Hematopoietic multipotent progenitor cell treated with erythropoietin and hydrocortisone succinate and interleukin-3 and kit ligand, for 4 days (in vitro differentiated cells): ENCODE results near the gene PSMB7.

Experiments
- DNase-seq: peaks from one replicate; pipeline ENCODE4 v3.0.0-alpha.2; 2015

Gene PSMB7

GRCh38 chr9:124415102-124415851, at the start of gene PSMB7:
PSMB7 (minus strand) TSS chr9:124415442; CDS start chr9:124415425, 17 bp downstream.
- DNase-seq, result peak; percentile 99

- DNase-seq, result no peak
These were observed 47.5 kb upstream of the PSMB7 start for GRCh38 chr9:124462739-124463138.

DNA sequence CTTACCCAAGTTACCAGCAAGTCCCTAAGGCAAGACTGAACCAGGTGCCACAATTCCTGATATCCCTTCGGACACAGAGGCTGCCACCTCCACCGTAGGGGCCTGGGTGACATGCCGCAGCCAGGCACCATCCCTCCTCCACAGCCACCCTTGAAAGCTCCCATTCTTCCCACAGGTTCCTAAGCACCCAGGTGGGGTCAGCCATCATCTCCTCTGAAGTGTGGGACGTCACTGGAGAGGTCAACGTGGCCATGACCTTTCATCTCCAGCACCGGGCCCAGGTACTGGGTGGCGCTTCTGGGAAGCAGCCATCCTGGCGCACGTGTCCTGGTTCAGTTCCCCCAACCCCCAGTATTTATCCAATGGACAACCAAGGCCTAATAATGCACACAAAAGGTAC, 43.2 kb upstream of the PSMB7 start:
- no peak for DNase-seq

GRCh38 chr9:124457887-124458431, 42.7 kb upstream of the PSMB7 start:
- DNase-seq, result no peak

DNA sequence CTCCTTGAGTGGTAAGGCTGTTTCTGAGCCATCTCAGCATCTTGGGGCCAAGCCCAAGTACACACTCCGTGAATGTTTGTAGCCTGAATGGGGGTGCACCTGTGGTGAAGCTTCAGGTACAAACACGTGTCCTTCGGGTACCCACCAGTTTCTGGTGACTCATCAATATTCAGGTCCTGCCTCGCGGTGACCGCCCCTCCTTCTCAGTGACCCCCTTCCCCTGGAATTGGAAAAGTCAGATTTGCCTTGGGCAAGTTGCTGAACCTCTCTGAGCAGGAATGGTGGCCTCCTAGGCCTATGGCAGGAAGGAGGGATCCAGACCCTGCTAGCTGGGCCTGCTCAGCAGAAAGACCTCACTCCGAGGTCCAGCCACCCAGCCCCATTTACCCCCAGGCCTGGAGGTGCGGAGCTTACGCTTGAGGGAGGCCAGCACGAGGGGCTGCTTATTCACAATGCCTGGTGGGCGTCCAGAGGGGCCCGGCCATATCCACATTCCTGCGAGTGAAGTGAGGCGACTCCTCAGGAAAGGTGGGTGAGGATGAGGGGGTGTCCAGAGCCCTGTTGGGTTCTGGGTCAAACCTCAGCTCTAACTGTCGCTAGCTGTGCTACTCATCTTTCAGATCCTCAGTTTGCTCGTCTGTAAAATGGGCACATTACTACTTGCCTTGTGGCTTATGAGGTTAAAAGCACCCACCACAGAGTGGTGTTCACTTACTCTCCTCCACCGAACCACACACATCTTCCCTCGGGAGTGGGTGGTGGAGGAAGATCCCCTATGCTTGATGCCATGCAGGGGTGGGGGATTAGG, 42.0 kb upstream of the PSMB7 start:
- DNase-seq, result no peak

DNA sequence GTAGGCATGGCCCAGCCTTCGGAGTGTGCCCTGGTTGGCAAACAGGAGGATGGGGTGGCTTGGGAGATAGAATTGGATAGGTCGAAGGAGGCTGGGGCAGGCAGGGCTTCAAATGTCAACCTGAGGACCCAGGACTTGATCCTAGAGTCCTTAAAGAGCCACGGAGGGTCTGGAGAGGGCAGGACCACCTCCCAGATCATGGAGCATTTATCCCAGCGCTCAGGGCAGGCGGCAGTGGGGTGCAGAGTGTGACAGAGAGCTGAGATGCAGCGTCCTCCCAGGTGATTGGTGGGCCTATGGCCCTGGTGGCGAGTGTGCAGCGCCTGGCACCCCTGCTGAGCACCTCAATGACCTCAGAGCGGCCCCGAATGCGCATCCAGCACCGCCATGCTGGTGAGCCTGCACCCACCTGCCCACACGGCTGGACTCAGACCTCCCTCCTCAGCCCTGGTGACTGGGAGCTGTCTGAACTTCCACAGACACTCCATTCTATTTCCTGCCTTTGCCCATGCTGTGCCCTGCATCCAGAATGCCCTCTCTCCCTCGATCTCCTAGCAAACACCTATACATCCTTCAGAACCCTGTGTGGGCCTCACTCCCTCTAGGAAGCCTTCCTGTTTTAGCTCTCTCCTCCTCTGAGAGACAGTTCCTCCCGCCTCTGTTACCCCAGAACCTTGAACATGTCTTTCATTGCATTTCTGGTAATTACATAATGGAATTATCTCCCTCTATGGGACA, 41.3 kb upstream of the PSMB7 start:
- no peak for DNase-seq

GRCh38 chr9:124455820-124456219, 40.6 kb upstream of the PSMB7 start:
- DNase-seq, result no peak

GRCh38 chr9:124454791-124455443, 39.7 kb upstream of the PSMB7 start:
- no peak for DNase-seq

DNA sequence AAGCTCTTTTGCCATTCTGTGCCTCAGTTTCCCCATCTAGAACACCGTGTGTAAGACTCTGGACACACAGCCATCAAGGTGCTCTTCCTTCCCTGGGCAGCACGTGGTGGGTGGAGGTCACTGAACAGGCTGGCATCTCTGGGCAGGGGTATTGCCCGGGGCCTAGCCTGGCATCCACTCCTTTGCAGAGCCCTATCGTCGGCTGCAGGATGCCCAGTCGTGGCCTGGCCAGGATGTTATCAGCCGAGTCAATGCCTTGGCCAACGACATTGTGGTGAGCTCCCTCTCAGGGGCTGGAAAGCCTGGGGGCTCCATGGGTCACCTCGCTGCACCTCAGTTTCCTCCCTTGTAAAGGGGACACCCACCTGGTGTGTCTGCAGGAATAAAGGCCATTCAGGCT, 39.1 kb upstream of the PSMB7 start:
- DNase-seq, result no peak

- DNase-seq, result peak; percentile 85
These were observed 38.4 kb upstream of the PSMB7 start for GRCh38 chr9:124453586-124454191.

DNA sequence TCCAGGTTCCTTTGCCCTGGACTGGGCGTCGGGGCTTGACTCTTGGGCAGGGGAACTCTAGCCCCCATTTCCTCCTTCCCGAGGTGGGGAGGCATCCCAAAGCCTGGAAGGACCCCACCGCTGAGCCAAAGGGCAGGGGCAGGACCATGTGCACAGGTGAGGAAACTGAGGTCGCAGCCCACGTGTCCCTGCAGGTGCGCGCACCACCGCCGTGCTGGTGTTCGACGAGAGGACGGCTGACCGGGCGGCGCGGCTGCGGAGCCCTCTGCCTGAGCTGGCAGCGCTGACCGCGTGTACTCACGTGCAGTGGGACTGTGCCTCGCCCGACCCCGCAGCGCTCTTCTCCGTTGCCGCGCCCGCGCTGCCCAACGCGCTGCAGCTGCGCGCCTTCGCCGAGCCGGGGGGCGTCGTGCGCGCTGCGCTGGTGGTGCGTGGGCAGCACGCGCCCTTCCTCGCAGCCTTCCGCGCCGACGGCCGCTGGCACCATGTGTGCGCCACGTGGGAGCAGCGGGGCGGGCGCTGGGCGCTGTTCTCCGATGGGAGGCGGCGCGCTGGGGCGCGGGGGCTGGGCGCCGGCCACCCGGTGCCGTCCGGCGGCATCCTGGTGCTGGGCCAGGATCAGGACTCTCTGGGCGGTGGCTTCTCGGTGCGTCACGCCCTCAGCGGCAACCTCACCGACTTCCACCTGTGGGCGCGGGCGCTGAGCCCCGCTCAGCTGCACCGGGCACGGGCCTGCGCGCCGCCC, 37.8 kb upstream of the PSMB7 start:
- DNase-seq, result no peak

GRCh38 chr9:124452326-124452725, 37.1 kb upstream of the PSMB7 start:
- DNase-seq, result no peak

DNA sequence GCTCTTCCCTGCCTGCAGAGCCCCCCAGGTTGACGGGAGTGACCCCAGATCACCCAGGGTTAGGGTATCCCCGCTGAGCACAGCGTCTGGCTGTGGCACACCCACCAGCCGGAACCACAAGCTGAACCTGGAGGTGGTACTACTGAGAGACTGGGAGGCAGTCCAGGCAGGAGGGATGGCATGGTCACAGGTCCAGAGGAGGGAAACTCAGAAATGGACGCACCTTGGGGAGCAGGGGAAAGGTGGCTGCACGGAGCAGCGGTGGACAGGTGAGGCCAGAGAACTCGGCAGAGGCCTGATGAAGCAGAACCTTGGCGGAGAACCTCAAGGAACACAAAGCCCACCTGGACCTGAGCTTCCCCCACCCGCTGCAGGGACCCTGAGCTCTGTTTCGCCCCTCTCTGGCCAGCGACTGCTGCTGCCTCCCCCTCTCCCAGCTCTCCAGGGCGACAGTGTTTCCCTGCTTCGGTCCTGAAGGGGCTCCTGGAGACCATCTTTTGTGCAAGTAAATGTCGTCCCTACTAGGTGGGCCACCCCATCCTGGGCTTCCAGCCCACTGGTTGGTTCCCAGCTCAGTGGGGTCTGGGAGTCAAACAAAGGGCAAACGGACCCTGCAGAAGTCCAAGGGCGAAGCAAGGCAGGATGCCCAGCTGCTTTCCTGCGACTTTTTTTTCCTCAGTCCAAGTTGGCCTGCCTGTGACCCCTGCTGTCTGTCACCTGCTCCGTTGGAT, 35.9 kb upstream of the PSMB7 start:
- no peak for DNase-seq

DNA sequence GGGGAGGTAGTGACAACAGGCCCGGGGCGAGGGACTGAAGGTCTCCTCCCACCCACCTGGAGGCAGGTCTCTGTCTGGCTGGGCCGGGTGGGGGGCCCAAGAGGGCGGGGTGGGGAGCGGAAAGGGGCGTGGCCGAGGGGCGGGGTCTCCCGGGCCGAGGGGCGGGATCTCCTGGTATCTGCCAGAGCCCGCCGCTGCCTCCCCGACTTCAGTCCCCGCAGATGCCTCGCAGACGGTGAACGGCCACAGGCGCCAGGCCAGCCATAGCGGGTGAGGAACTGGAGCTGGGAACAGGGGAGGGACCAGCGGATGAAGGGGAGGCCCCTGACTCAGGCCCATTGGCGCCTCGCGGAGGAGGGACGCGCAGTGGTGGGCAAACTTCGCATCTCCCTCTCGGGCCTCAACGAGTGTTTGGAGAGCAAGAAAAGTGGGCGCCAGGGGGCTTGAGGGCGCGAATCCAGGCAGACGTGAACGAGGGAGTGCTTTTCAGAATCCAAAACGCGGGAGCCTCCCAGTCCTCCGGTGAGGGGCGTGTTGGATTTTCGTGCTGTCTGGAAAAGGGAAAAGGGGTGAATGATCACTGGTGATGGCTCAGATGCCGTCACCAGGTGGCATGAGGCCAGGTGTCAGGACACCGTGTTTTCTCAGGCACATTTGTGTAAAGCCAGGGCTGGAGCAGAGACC, 35.1 kb upstream of the PSMB7 start, which contains the start of gene ADGRD2:
Gene ADGRD2, plus strand, starts transcription at position 211 of the 684 bp plus-strand sequence. CDS start 1,216 bp downstream, outside the sequence.
- DNase-seq, result peak; percentile 62

- DNase-seq, result no peak
These were observed 34.3 kb upstream of the PSMB7 start for GRCh38 chr9:124449381-124450151.

- no peak for DNase-seq
These were observed 32.8 kb upstream of the PSMB7 start for GRCh38 chr9:124448019-124448418.

- no peak for DNase-seq
These were observed 32.0 kb upstream of the PSMB7 start for GRCh38 chr9:124447297-124447661.

DNA sequence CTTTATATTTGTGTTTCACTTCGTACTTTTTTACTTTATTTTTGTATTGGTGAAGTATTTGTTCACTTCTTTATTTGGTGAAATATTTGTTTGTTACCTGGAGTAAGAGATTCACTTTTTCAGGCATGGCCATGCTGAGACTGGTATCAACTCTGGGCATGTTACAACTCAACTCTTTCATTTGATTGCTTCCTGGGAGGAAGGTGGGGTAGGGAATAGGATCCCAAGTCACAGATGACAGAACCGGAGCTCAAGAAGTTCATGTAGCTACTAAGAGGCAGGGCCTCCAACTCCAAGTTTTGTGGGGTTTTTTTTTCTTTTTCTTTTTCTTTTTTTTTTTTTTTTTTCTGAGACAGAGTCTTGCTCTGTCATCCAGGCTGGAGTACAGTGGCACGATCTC, 28.9 kb upstream of the PSMB7 start:
- no peak for DNase-seq

DNA sequence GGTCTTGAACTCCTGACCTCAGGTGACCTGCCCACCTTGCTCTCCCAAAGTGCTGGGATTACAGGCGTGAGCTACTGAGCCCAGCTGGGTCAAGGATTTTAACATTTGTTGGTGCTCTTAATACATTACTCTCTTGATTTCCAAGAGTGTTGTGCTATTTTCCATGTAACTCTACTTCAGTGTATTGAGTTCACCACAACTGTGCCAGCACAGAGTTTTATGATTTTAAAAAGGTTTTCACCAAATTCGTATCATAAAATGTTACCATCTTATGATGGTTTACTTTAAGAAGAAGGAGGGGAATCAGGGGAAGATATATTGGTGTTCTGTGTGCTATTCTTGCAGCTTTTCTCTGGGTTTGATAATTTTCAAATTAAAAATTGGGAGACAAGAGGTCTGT, 28.4 kb upstream of the PSMB7 start:
- no peak for DNase-seq
